Left renal pelvis (tissue), 4 donors: ENCODE measurements around the gene CUBN. TPM values are rescaled to one million over a fixed set of nuclear protein-coding genes. Genes with fewer than 3 reads are reported as not detected.

Experiments used
- DNase-seq, 4 donors: peaks; one replicate each; pipeline ENCODE4 v3.0.0-alpha.2; 2013; ENCODE audit warnings: low read depth in 4 of 4, low spot score in 3 of 4
- polyA plus RNA-seq, 4 donors: library from polyadenylated mRNA; unstranded; fragments of 120-200 nt; gene quantifications; one replicate each; pipeline ENCODE4 v1.2.1, GENCODE V29; 2013; ENCODE audit not compliant: insufficient read length in 4 of 4

Gene CUBN
- polyA plus RNA-seq, 4 donors: 5.0 to 248 (median 135) TPM

DNA sequence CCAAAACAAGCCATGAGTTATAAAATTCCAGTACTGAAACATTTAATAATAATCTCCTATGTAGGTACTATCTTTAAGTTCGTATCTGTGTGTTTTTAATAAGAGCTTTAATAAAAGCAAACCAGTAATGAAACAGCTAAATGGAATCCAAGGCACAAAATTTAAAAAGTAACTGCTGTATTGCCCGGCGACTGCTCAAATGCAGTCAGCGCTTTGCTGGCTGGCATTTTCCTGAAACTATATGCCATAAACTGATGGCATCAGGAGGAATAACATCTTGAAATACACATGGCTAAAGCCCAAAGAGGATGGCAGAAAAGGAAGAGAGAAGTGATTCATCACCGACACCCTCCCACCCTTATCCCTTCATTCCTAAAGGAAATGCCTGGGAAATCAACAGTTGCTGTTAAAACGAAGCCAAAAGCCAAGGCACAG, 133.1 kb downstream of the CUBN start:
- no peak for DNase-seq

DNA sequence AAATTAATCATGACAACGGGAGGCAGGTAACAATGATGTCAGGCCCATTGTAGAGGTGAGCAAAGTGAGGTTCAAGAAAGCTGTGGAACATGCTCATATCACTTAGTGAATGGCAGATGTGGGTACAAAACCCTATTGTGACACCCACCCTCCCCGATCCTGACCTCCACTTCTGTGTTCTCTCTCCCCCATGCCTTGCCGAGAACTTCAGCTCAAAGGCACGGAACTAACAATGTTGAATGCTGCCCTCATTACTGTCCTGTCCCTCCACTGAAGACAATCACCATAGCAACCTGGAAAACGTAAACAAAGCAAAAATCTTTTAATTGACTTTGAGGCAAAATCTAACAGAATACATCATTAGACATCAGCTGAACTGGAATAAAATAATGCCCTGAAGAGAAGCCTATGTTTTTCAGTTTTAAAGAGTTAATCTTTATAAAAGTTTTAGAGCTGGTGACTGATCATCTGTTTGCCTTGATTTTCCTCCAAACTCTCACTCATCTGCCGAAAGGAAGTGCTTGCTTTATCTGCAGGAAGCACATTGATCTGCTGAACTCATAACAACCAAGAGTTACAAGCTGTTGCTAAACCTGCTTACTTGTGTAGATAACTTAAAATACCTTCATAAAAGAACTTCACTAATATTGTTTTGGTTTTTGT, 133.6 kb downstream of the CUBN start:
- DNase-seq: no peak

DNA sequence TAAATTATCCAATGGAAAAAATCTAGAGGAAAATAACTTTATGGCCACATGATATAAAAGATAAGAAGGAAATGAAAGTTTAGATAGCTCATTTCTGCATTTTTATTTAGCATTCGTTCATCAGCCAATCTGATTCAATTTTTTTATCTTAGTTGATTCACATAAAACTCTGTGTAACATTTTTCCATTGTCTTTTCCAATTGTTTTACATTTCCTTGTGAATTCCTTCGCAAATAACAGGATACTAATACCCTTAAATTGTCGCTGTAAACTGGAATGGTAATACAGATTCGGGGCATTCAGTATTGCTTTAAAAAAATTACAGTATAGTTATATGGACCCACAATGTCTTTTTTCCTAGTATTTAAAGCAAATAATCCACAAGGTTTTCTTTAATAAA, 136.4 kb downstream of the CUBN start:
- DNase-seq: no peak

DNA sequence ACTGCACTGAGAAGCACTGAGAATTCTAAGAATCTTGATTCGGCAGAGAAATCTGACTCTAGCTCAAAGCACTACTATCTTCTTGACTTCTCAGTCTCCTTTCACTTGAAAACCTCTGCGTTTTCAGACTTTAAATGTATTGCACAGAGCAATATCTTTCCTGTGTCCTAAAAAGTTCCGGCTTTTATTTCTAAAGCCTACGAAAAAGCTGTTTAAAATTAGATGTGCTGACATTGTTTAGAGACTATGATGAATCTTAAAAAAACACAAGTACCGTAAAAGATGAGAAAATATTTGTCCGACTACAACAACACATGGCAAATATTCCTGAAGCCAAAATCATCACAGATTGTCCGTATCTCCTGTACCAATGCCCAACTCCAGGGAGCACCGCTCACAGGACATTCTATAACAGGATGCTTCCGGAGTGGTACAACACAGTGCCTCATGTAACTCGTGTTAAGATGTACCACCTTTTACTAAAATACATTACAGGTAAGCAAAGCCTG, 136.9 kb downstream of the CUBN start:
- DNase-seq: no peak

DNA sequence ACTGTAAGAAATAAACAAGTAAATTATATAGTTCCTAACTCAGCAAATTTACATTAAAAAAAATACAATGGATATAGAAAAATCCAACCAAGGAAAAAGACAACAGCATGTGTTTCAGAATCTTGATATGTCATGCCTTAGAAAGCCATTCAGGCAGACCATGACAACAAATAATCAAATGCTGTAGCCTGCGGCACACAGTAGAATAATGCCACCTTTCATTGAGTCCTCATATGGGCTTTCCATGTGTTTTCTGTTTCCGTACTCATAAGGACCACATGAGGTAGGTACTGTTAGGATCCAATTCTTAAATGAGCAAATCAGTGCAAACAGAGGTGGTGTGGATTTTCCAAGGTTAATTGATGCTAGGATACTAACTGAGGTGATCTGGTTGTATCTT, 138.6 kb downstream of the CUBN start:
- DNase-seq: no peak

DNA sequence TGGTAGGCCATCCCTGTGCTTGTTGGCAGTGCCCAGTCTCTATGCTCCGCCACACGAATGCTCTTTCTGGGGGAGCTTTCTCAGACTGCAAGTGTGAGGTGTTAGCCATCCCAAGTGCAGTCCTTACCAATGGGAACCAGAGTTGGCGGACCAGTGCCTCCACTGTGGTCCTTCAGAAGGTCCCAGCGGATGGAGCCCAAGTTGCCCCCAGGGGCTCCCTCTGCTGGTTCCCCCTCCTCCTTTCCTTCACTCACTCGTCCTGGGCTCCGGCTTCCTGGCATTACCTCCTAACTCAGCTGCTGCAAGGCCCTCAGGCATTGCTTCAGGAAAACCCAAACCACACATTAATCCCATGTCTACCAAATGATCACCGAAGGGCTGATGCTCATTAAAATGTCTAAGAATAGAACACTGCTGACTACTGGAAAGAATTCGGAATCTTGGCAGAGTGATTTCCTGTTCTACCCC, 139.8 kb downstream of the CUBN start:
- no peak for DNase-seq

DNA sequence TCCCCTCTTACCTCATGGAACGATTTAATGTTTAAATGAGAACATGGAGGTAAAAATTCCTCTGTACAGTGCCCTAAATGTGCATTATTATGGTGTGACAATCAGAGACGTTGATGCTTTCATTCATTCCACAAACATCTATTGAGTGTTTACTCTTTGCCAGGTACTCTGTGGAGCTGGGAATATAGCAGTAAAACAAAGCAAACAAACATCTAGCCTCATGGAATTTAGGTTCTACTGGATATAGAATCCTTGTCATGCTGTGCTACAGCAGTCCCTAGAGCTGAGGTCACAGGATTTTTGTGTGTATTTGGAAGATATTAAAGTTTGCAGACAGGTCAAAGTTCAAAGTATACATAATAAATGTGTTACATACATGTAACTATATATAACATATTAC, 140.7 kb downstream of the CUBN start:
- no peak for DNase-seq

DNA sequence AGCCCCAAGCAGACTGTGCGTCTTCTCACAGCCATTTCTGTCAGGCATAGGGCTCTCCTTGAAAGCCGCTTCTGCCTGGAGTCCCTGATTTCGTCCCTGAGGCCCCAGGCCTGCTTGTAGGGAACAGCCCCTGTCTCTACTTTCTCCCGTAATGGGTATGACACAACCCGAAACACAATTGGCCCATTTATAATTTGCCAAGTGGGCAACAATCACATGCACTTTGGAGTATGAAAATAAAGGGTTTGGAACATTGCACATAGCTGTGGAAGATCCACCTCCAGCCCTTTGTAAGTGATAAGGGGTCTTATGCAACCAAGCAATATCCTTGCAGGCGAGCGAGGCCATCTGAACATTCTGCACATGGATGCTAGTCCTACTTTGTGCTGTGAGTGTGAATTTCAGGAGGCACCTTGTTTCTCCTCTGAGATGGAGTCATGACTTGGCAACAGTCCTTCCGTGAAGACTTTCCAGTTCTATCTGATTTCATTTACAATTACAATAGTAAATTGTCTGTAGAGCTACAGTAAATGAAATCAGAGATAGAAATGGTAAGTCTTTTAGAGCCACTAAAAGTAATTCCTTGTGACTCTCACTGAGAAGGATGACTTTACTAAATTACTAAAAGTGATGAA, 141.5 kb downstream of the CUBN start:
- no peak for DNase-seq

DNA sequence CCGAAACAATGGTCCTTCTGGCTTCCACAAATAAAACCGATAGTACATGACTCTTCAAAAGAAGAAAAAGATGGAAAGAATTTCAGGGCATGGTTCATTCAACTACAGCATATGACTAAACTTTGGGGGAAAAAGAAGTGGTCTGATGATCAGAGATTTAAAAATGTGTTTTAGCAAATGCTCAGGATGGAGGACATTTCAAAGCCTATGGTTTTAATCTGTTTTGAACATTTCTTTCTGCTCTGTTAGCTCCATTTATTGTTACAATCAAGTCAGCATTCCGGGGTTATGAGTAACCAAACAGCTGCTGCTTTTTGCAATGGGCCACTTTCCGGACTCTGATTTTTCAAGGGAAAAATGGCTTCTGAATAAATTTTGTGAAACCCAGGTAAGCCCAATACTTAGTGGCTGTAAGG, 142.4 kb downstream of the CUBN start:
- no peak for DNase-seq

DNA sequence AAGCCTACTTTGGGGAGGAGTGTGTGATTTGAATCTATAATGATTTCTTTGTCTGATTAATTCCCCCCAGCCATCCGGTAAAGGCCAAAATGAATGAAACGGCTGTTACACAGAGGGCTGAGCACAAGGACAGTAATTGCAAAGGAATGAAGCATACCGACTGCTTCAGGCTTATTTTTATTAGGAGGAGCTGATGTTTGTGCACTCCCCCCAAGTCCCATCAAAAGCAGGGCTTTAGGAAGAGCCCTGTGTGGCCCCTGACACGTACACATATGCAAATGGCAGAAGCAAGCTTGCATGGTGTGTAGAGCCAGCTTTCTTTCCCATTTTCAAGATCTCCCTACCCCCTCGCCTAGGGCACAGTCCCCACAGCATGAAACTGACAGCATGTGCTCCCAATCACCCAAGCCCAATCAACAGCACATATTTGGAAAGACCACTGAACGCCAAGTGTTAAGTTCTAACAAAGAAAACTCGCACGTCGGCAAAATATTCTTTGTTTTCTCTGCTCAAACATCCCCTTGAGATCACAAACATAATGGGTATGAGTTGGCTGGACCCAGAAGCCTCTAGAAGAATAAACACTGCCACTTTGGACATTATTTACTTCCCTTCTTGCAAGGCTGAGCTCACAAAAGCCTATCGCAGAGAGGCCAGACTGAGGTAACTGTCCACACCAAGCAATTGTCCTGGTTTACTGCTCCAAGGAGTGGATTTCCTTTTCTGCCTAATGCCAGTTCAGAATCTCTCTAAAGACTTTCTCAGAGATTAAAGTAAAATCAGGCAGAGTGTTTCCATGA, 143.0 kb downstream of the CUBN start:
- DNase-seq: no peak

DNA sequence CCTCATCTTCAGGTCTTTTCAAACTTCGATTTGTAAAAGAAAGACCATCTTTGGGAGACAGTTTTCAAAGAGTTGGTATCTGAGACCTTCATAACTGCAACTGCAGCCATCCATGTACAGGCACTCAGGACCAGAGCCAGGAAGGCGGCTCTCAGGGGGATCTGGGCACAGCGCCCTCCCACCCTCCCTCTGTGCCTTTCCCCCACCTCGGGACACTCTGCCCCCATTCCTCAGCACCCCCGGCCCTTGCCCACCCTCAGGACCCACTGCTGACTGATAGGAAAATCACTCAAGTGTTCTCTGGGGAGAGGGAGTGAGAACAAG, 143.6 kb downstream of the CUBN start:
- no peak for DNase-seq

DNA sequence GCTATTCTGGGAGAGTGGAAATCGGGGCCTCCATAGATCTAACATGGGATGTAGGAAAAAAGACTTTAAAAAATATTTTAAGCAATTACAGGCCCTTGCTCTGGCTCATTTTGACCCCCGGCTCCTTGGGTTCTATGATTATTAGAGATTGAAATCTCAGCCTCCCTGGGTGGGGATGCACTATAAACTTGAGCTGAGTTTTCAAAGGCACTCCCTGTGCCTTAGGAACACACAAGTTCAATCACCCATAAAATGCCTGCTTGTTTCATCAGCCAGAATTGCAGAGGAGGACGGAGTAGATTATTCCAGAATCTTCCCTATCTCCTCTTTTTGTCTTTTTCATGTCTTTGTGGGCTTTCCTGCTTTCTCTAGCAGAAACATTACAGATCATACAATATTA, 145.4 kb downstream of the CUBN start:
- no peak for DNase-seq

DNA sequence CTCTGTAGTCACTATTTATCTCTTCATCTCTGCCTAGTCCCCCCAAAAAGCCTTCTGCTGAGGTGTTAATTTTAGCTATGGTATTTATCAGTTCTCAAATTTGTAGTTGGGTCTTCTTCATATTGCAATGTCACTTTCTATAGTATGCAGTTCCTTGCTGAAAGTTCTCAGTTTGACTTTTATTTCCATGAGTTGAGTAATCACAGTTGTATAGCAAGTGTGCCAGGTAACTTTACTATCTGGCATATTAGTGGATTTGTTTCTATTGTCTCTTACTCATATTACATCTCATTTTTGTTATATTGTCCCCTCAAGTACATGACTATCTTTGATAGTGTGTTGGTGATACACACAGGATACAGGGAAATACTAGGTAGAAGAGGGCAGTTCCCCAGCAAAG, 152.8 kb downstream of the CUBN start:
- DNase-seq: no peak

DNA sequence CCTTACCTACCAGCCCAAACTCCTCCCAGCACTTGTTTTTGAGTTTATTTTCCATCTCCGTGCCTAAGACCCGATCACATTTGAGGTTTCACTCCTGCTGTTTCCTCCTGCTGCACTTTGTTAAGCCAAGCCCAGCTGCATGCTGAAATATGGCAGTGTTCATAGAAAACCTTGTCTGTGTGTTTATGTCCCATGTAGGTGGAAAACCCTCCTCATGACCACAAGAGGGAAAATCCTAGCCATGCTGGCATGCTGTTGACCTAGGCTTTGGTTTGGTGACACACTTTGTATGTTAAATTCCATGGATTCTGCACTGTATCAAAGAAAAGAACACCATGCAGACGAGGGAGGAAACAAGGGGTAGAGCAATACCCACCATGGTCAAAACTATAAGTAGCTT, 154.4 kb downstream of the CUBN start:
- DNase-seq: no peak

DNA sequence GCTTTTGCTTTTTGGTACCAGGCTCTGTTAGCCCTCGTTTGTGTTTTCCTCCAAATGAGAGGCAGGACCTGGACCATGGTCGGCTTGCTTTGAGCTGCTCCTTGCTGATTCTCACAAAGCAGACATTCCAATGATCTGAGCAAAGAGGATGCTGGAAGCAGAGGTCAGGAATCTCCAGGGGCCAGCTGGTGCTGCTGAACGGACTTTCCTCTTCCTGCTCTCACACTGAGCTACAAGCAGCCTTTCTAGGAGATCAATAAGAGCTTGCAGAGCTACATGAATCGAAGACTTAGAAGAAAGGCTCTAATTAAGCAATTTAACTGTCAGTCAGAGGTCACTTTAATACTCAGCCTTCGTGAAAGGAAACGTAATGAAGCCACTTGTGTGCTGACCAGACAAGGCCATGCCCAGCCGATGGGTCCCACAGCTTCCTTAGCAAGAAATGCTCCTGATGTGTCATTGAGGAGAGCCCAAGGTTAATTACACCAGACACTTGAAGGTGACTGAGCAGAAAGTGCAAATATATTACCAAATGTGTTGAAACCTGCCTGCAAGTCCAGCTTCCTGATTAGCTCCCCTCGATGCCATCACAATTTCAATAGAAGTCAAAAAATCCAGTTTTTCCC, 161.1 kb downstream of the CUBN start:
- no peak for DNase-seq

DNA sequence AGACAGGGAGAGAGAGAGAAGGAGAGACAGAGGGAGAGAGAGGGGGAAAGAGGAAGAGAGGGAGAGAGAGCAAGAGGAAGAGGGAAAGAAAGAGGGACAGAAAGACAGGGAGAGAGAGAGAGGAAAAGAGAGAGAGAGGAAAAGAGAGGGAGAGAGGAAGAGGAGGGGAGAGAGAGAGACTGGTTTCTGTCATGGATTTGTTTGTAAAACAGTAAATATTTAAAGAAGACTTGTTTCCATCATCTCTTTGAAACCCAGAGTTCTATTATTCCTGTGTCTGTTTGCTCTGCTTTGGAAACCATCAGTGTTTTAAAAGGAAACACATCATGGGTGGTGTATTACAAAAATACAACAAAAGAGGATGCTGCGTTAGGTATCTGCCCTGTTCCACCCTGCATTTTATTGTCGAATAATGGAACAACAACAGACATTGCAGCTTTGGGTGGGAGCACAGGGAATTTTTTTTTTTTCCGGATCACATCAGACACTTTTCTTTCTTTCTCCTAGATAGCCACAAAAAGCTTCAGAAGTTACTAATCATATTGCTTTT, 161.7 kb downstream of the CUBN start:
- DNase-seq: no peak

DNA sequence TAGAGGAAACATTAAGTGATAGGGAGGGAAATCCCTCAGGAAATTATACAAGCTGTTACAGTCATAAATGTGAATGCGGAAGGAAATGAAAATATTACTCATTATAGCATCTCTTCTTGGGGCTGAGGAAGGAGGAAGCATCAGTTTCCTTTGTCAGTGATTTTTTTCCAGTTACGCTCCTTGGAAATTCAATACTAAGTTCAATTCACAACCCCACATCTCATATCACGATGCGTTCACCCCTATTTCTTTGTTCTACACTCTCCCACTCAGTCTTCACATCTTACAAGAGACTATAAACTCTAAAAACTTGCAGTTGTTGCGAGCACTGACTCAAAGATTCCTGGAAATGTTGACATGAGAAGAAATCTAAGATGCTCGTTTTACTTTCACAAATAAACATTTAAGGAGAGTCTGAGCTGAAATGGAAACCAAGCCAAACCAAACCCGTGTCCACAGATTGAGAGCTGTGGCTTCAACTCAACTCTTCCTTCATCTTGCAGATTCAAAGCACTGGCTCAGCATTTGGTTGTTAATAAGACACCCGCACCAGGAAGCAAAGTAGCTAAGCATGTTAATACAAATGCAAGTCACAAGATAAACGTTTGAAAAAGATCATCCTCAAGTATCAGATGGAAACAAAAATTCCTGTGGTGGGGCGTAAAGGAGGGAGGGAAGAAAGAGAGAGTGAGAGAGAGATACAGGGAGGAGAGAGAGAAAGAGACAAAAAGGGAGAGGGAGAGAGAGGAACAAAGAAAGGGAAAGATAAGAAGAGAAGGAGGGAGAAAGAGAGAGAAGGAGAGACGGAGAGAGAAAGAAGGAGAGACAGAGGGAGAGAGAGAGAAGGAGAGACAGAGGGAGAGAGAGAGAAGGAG, 162.4 kb downstream of the CUBN start:
- DNase-seq: no peak

DNA sequence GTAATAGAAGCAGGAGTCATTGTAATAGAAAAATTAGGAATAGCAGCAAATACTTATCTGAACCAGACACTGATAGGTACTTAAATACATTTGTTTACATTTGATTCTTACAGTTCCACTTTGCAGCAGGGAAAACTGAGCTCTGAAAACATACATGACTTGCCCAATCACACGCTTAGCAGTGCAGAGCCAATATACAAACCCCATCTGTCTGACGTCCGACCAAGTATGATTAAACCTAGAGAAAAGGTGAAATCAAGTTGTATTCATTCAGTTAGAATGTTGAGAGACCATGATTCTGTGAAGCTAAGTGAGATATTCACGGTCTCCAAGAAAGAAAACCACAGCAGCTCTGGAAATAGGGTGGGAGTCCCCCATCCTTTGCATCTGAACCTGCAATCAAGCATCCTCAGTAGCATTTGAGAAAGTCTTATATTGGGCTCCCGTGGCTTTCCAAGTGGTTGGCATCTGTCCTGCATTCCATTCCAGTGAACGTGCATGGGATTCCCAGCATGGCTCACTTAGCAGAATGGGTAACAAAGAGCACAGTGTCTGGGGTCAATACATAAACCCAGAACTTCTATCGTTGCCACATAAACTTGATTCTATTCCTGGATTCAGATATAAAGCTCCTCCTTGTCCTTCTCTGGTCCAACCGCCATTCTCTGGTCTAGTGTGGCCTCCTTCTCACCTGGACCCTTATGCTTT, 163.7 kb downstream of the CUBN start:
- no peak for DNase-seq

DNA sequence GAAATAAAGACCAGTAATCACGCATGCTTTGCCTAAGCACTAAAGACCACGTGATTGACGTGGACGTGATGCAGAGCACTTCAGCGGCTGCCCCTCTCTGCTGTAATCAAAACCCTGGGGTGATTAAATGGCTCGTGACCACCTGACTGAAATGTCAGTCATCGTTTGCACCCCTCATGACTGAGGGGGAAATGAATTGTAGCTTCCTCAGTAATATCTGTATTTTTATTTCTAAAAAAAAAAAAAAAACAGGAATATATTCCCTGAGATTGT, 164.3 kb downstream of the CUBN start:
- no peak for DNase-seq
